PC-9 (cell line): ENCODE data around the gene MAB21L3. TPM values are rescaled to one million over a fixed set of nuclear protein-coding genes. Genes with fewer than 3 reads are reported as not detected.

Experiments
- BruUV-seq: library from RNA; stranded (reverse); fragments of 400-500 nt; replicated peaks from 2 replicates; lab custom pipeline; 2021; lab: Mats Ljungman, UMichigan
- CTCF ChIA-PET: fragments of 300-600 bp; sonication (Branson Sonifier 250); formaldehyde crosslinking; loops from one replicate; lab custom pipeline; 2022; ENCODE audit warnings: antibody characterized with exemption; lab: Charles Lee
- POLR2A ChIA-PET: fragments of 300-600 bp; sonication (Branson Sonifier 250); formaldehyde crosslinking; loops from one replicate; lab custom pipeline; 2022; ENCODE audit warnings: antibody characterized with exemption; ENCODE audit not compliant: unreplicated experiment; lab: Charles Lee
- DNase-seq, 2 experiments: peaks; one replicate each; pipeline versions ENCODE4 v3.0.0 to v3.0.0-alpha.2; 2015 to 2022; ENCODE audit warnings: mixed read lengths in 1 of 2
- H2AFZ ChIP-seq: fragments of 200-600 bp; sonication (generic); 2 replicates; pipeline ENCODE4 v1.8.1; 2017; ENCODE audit warnings: antibody characterized with exemption
- H3F3A ChIP-seq: fragments of 200-600 bp; sonication (generic); 2 replicates; pipeline ENCODE4 v1.8.1; 2017; ENCODE audit warnings: antibody characterized with exemption, mild to moderate bottlenecking, low read depth; ENCODE audit not compliant: insufficient read depth
- H3K27ac ChIP-seq: fragments of 200-600 bp; sonication (generic); 2 replicates; pipeline ENCODE4 v1.6.1; 2016; ENCODE audit warnings: mixed run types
- H3K27me3 ChIP-seq: fragments of 200-600 bp; sonication (generic); 2 replicates; pipeline ENCODE4 v1.6.1; 2016; ENCODE audit warnings: low read depth, mixed run types; ENCODE audit not compliant: insufficient read depth
- H3K36me3 ChIP-seq: fragments of 200-600 bp; sonication (generic); 2 replicates; pipeline ENCODE4 v1.6.1; 2016; ENCODE audit warnings: low read depth, mixed run types
- H3K4me1 ChIP-seq: fragments of 200-600 bp; sonication (generic); replicated peaks from 2 replicates; pipeline ENCODE4 v1.6.1; 2016; ENCODE audit warnings: mixed run types; ENCODE audit not compliant: insufficient read depth
- H3K4me2 ChIP-seq: fragments of 200-600 bp; sonication (generic); 2 replicates; pipeline ENCODE4 v1.6.1; 2017; ENCODE audit warnings: mixed run types
- H3K4me3 ChIP-seq: fragments of 200-600 bp; sonication (generic); 2 replicates; pipeline ENCODE4 v1.6.1; 2016; ENCODE audit warnings: mixed run types
- H3K79me2 ChIP-seq: fragments of 200-600 bp; sonication (generic); 2 replicates; pipeline ENCODE4 v1.6.1; 2017; ENCODE audit warnings: low read depth, mixed run types
- H3K9me2 ChIP-seq: fragments of 200-600 bp; sonication (generic); 2 replicates; pipeline ENCODE4 v1.8.1; 2017; ENCODE audit warnings: mild to moderate bottlenecking; ENCODE audit not compliant: insufficient read depth
- H3K9me3 ChIP-seq: fragments of 200-600 bp; sonication (generic); 2 replicates; pipeline ENCODE4 v1.8.1; 2016; ENCODE audit warnings: low read depth; ENCODE audit not compliant: insufficient read depth
- H4K20me1 ChIP-seq: fragments of 200-600 bp; sonication (generic); 2 replicates; pipeline ENCODE4 v1.8.1; 2017; ENCODE audit not compliant: insufficient read depth
- CTCF ChIP-seq: fragments of 200-600 bp; sonication (generic); conservative IDR thresholded peaks from 2 replicates; pipeline ENCODE4 v1.6.1; 2017; ENCODE audit warnings: mixed run types, antibody characterized with exemption, mild to moderate bottlenecking, moderate library complexity
- EZH2 ChIP-seq: fragments of 200-600 bp; sonication (generic); IDR thresholded peaks from 2 replicates; pipeline ENCODE4 v1.8.0; 2017; ENCODE audit warnings: antibody characterized with exemption, low read depth
- intact Hi-C: fragments of 100-400 bp; cut with micrococcal nuclease; formaldehyde crosslinking; loops from one replicate; pipeline ENCODE4 v1.10.0; 2022; ENCODE audit not compliant: unreplicated experiment
- total RNA-seq: library from RNA; stranded (reverse); gene quantifications from 2 replicates; pipeline ENCODE4 v1.2.3, GENCODE V29; 2021

The MAB21L3 gene
- total RNA-seq, 1 experiment from 2014 or later, result not detected

DNA sequence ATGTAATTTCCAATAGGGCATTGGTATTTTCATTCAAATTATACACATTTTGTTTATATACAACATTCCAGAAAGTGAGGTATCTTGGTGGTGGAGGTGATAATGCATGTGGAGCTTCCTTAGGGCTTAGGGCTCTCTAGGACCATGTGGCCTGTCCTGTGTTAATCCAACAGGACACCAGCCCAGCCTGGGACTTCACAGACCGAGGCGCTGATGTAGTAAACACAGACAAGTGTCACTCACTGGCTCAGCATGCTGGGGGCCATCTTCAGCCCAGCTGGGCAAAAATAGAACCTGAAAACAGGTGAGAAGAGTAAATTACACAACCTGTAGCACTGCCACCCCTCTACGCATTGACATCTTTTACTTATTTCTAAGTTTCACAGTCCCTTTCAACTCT lies 66.7 kb downstream of the MAB21L3 start:
- Histone ChIP-seq H4K20me1 (no peaks in the 10 kb centered on the region), H3K9me2 (no peaks in the 10 kb centered on the region), H3K4me3 (no peak overlapping the region), H3K79me2 (no peaks in the 10 kb centered on the region), H3K4me2 (no peak overlapping the region), H2AFZ (no peak overlapping the region), H3K36me3 (no peaks in the 10 kb centered on the region), H3K4me1 (no peaks in the 10 kb centered on the region), H3K9me3 (0 out of 2 replicates have a peak, but pooled peaks cover 5% of the 10 kb centered on the region), H3F3A (no peaks in the 10 kb centered on the region), H3K27ac (no peak overlapping the region), H3K27me3 (no peaks in the 10 kb centered on the region)
- no TSS peak for BruUV-seq
- no peak for TF ChIP-seq EZH2
- no peak for TF ChIP-seq CTCF
- ChIA-PET CTCF (interaction anchor here (0.6 kb wide), 1 partner anchor 28 kb away, joined by 3 read pairs; no protein-coding TSS in a partner anchor), POLR2A (no interaction called here)
- intact Hi-C loops, result no loop called here
- DNase-seq, result no peak

GRCh38 chr1:116178837-116179236 lies 67.6 kb downstream of the MAB21L3 start:
- H3K9me3 ChIP-seq, result 0 out of 2 replicates have a peak, but pooled peaks cover 5% of the 10 kb centered on the region
- ChIA-PET POLR2A (no interaction called here), CTCF (no interaction called here)

GRCh38 chr1:116179419-116179818 lies 68.2 kb downstream of the MAB21L3 start:
- Histone ChIP-seq H3K4me3 (no peak overlapping the region), H4K20me1 (no peaks in the 10 kb centered on the region), H3K27me3 (no peaks in the 10 kb centered on the region), H3K79me2 (no peaks in the 10 kb centered on the region), H3K4me2 (no peak overlapping the region), H3K9me2 (no peaks in the 10 kb centered on the region), H3F3A (no peaks in the 10 kb centered on the region), H3K36me3 (no peaks in the 10 kb centered on the region), H3K9me3 (0 out of 2 replicates have a peak, but pooled peaks cover 5% of the 10 kb centered on the region), H2AFZ (no peak overlapping the region), H3K27ac (no peak overlapping the region), H3K4me1 (no peaks in the 10 kb centered on the region)
- no TSS peak for BruUV-seq
- DNase-seq, result no peak
- intact Hi-C loops, result no loop called here
- TF ChIP-seq EZH2 (no peak), CTCF (no peak)
- ChIA-PET CTCF (no interaction called here), POLR2A (interaction anchor here (0.8 kb wide), 1 partner anchor 202 kb away, joined by 4 read pairs; no protein-coding TSS in a partner anchor)

More at GRCh38 chr1:116178837-116179236, 67.6 kb downstream of the MAB21L3 start:
- intact Hi-C loops, result no loop called here
- Histone ChIP-seq H3K27ac (no peak overlapping the region), H3K27me3 (no peaks in the 10 kb centered on the region), H3K4me2 (no peak overlapping the region), H3K79me2 (no peaks in the 10 kb centered on the region), H4K20me1 (no peaks in the 10 kb centered on the region), H3K36me3 (no peaks in the 10 kb centered on the region), H3K4me3 (no peak overlapping the region), H3F3A (no peaks in the 10 kb centered on the region), H3K4me1 (no peaks in the 10 kb centered on the region), H3K9me2 (no peaks in the 10 kb centered on the region), H2AFZ (no peak overlapping the region)
- no peak for TF ChIP-seq CTCF
- no peak for TF ChIP-seq EZH2
- BruUV-seq, result no TSS peak
- DNase-seq, result no peak
